Lower leg skin (tissue), 3 donors: ENCODE data around the gene ANKRD9.

Experiments
- CTCF ChIP-seq, 3 donors: fragments of 450-650 bp; IDR thresholded peaks; one replicate each; pipeline ENCODE4 v1.5.1; 2016; ENCODE audit warnings: antibody characterized with exemption in 3 of 3, mild to moderate bottlenecking in 3 of 3, moderate library complexity in 2 of 3
- POLR2A ChIP-seq, 2 donors: fragments of 450-650 bp; IDR thresholded peaks; one replicate each; pipeline ENCODE4 v1.6.1; 2016 to 2017; ENCODE audit warnings: antibody characterized with exemption in 2 of 2, mild to moderate bottlenecking in 1 of 2, moderate library complexity in 1 of 2

GRCh38 chr14:102508774-102509745 lies 516 bp downstream of the ANKRD9 start:
- TF ChIP-seq POLR2A (IDR thresholded peaks at IDR 0.05) (no peak), CTCF (IDR thresholded peaks at IDR 0.05) (no peak)
